GM18505 (cell line): ENCODE results near the gene PNPLA7.
"Not testable (repeated sequence)": the region's sequence is repeated elsewhere in the genome, so short reads cannot be mapped to it uniquely, and the experiment has no call there.

ENCODE experiments used
- ATAC-seq: cut with Tn5 transposase; IDR thresholded peaks from one replicate; pipeline ENCODE4 v1.9.1; 2021; ENCODE audit not compliant: unreplicated experiment
- POLR2A ChIP-seq: IDR thresholded peaks from 4 replicates; pipeline ENCODE4 v1.6.1; 2011; ENCODE audit warnings: borderline replicate concordance; ENCODE audit not compliant: insufficient read depth, insufficient read length; ENCODE audit errors: extremely low read depth

Gene PNPLA7

DNA sequence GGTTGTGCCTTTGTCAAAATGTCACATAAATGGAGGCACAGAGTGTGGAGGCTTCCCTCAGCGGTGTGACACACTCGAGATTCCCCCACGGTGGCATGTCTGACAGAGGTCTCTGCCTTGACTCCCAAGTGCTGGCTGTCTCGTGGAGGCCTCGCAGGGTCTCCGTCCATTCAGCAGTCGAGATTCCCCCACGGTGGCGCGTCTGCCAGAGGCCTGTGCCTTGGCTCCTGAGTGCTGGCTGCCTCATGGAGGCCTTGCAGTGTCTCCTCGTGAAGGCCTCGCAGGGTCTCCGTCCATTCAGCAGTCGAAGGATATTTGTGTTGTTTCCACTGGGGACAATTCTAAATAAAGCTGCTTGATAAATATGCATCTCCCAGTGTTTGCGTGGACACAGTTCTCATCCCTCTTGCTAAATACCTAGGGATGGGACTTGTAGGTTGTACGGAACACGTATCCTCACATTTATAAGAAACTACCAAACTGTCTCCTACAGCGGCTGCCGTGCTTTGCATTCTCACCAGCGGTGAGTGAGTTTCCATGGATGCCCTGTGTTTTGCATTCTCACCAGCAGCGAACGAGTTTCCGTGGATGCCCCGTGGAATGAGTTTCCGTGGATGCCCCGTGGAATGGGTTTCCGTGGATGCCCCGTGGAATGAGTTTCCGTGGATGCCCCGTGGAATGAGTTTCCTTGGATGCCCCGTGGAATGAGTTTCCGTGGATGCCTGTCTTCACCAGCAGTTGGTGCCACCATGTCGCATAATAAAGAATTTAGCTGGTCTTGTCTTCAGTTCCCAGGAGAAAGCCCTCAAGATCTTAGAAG is 25.8 kb downstream of the PNPLA7 start:
- no peak for TF ChIP-seq POLR2A
- ATAC-seq = no peak

DNA sequence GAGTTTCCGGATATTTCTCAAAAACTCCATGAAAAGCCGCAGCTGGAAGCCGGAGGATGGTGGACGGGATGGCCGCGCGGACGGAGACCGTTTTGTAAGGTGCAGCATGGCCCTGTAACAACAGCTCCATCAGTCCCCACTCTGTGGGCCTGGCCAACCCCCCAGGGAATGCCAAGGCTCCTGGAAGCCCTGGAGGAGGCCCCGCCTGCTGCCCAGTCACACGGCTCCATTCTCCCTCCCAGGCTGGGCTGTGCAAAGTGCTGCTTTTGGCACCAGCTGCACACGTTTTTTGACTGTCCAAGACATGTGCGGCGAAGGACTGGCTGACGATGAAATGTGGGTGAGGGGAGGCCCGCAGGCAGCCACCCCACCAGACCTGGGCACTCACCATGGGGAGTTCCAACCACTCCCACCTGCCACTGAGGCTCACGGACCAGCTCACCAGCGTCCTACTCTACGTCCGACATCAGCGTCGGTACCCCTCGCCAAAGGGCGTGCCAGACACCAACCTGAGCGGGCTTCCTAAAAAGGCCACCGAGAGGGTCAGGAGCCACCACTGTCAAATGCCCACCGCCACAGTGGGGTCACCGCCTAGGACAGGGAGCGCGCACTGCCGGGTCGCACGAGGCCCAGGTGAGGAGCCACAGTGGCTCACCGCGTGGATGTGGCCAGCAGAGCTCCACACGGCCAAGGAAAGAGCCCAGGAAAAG is 27.3 kb downstream of the PNPLA7 start:
- no peak for ATAC-seq
- TF ChIP-seq POLR2A = no peak

GRCh38 chr9:137521405-137521985 is 28.7 kb downstream of the PNPLA7 start:
- no peak for ATAC-seq
- no peak for TF ChIP-seq POLR2A

GRCh38 chr9:137520614-137521404 is 29.4 kb downstream of the PNPLA7 start:
- ATAC-seq = no peak
- no peak for TF ChIP-seq POLR2A

GRCh38 chr9:137519553-137519952 is 30.6 kb downstream of the PNPLA7 start:
- ATAC-seq = no peak

DNA sequence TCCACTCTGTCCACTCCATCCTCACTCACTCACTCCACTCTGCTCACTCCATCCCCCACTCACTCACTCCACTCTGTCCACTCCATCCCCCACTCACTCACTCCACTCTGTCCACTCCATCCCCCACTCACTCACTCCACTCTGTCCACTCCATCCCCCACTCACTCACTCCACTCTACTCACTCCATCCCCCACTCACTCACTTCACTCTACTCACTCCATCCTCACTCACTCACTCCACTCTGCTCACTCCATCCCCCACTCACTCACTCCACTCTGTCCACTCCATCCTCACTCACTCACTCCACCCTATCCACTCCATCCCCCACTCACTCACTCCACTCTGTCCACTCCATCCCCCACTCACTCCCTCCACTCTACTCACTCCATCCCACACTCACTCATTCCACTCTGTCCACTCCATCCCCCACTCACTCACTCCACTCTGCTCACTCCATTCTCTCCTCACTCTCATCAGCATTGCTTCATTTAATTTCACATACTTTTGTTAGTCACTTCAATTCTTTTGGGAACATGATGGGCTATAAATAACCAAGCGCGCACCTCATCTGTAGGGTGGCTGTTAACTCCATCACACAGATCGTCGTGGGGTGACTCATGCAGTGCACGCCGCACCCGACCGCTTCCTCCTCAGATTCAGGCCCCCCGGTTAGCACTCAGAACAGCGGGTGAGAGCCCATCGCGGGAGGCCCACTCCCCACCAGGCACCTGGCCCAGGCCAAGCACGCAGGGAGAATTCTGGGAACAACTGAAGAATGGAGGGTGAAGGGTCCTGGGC is 31.3 kb downstream of the PNPLA7 start:
- ATAC-seq = not testable (repeated sequence)

More at GRCh38 chr9:137519553-137519952, 30.6 kb downstream of the PNPLA7 start:
- TF ChIP-seq POLR2A = no peak

GRCh38 chr9:137516144-137516917 is 33.9 kb downstream of the PNPLA7 start:
- ATAC-seq = no peak
- no peak for TF ChIP-seq POLR2A

DNA sequence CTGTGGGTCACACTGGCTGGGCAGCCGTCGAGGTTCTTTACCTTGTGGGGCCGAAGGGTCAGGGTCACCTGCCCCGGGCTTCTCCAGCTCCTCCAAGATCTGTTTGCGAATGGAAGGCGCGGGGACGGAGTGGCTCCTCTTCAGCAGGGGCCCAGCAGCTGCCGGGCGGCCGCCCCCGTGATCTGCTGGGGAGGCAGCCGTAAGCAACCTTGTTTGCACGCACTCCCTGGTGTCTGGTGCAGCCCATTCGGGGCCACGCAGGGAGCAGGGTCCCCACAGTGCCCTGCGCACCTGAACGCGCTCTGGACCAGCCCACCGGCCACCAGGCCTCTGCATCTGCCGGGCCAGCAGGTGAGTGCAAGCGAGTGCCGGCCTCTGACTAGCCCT is 34.9 kb downstream of the PNPLA7 start:
- no peak for TF ChIP-seq POLR2A
- ATAC-seq = no peak

- ATAC-seq = no peak
- no peak for TF ChIP-seq POLR2A
Observed at GRCh38 chr9:137514691-137515337, 35.4 kb downstream of the PNPLA7 start.

DNA sequence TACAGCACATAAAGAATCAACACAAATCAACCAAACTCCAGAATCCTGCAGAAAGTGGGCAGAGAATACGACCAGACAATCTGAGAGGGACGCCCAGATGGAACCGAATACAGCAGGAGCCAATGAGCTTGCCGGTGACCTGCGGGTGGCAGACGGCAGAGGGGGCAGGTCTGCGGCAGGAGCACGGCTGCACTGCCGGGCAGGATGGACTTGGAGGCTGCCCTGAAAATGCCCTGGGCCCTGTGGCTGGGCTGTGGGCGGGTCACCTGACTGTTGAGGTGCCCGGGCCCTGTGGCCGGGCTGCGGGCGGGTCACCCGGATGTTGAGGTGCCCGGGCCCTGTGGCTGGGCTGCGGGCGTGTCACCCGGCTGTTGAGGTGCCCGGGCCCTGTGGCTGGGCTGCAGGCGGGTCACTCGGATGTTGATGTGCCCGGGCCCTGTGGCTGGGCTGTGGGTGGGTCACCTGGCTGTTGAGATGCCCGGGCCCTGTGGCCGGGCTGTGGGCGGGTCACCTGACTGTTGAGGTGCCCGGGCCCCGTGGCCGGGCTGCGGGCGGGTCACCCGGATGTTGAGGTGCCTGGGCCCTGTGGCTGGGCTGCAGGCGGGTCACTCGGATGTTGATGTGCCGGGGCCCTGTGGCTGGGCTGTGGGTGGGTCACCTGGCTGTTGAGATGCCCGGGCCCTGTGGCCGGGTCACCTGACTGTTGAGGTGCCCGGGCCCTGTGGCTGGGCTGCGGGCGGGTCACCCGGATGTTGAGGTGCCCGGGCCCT is 36.2 kb downstream of the PNPLA7 start:
- not testable (repeated sequence) for ATAC-seq

DNA sequence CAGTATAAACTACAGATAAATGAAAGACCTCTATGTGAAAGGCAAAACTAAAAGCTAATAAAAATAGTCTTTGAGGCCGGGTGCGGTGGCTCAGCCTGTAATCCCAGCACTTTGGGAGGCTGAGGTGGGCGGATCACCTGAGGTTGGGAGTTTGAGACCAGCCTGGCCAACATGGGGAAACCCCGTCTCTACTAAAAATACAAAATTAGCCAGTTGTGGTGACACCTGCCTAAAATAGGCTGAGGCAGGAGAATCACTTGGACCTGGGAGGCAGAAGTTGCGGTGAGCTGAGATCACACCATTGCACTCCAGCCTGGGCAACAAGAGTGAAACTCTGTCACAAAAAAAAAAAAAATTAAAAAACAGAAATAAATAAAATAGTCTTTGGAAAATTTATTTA is 37.1 kb downstream of the PNPLA7 start:
- not testable (repeated sequence) for ATAC-seq
